ENCODE data around the gene TMCC2.
A peak's percentile ranks its signal among the peaks of the same experiment; 100 is the strongest.

Gene TMCC2

DNA sequence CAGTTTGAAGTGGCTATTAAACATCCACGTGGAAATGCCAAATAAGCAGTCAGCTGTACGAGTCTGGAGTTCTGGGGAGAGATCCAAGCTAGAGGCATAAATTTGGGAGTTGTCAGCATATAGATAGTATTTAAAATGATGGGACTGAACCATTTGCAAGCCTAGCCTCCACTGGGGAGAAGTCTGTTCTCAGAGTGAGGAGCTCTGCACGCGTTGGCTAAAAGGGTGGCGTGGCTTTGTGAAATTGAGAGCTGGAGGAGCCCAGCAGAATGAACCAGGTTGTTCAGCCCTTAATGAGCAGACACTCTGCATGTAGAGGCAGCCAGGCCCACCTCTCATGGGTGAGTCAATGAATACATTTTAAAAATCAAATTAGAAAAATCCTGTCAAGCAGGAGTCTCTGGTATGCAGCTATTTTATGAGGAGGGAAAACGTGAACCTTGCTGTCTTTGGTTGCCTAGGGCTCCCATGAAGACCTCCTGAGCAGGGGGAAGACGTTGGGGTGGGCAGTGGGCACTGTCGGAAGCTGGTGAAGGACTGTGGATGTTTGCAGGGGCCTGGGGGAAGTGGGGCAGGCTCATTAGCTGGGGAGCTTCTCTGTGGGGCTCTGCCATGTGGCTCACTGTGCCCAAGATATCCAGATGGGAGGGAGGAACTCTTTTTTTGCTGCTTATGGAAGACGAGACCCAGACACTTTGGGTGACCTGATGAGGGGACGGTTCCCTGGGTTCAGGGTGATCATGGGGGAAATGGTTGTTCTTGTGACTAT, 18.8 kb downstream of the TMCC2 start:
- no peak for ATAC-seq (ENCODE audit: low read depth)
- no peaks in the 10 kb centered on the region for H3K27me3 ChIP-seq (ENCODE audit: insufficient read depth, poor library complexity, severe bottlenecking)
- DNase-seq (ENCODE audit: low spot score), result no peak
- no peaks in the 10 kb centered on the region for H3K4me1 ChIP-seq (ENCODE audit: insufficient read depth, poor library complexity, severe bottlenecking)
- H3K4me3 ChIP-seq (ENCODE audit: severe bottlenecking), result no peak overlapping the region
- H3K36me3 ChIP-seq (ENCODE audit: low read depth), result no peaks in the 10 kb centered on the region
- TF ChIP-seq, protein P1, sequence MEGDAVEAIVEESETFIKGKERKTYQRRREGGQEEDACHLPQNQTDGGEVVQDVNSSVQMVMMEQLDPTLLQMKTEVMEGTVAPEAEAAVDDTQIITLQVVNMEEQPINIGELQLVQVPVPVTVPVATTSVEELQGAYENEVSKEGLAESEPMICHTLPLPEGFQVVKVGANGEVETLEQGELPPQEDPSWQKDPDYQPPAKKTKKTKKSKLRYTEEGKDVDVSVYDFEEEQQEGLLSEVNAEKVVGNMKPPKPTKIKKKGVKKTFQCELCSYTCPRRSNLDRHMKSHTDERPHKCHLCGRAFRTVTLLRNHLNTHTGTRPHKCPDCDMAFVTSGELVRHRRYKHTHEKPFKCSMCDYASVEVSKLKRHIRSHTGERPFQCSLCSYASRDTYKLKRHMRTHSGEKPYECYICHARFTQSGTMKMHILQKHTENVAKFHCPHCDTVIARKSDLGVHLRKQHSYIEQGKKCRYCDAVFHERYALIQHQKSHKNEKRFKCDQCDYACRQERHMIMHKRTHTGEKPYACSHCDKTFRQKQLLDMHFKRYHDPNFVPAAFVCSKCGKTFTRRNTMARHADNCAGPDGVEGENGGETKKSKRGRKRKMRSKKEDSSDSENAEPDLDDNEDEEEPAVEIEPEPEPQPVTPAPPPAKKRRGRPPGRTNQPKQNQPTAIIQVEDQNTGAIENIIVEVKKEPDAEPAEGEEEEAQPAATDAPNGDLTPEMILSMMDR (IDR thresholded peaks at IDR 0.05; ENCODE audit: poor library complexity, severe bottlenecking), result no peak
- H3K9me3 ChIP-seq (ENCODE audit: severe bottlenecking), result no peaks in the 10 kb centered on the region
- H3K27ac ChIP-seq (ENCODE audit: poor library complexity, severe bottlenecking), result no peak overlapping the region

DNA sequence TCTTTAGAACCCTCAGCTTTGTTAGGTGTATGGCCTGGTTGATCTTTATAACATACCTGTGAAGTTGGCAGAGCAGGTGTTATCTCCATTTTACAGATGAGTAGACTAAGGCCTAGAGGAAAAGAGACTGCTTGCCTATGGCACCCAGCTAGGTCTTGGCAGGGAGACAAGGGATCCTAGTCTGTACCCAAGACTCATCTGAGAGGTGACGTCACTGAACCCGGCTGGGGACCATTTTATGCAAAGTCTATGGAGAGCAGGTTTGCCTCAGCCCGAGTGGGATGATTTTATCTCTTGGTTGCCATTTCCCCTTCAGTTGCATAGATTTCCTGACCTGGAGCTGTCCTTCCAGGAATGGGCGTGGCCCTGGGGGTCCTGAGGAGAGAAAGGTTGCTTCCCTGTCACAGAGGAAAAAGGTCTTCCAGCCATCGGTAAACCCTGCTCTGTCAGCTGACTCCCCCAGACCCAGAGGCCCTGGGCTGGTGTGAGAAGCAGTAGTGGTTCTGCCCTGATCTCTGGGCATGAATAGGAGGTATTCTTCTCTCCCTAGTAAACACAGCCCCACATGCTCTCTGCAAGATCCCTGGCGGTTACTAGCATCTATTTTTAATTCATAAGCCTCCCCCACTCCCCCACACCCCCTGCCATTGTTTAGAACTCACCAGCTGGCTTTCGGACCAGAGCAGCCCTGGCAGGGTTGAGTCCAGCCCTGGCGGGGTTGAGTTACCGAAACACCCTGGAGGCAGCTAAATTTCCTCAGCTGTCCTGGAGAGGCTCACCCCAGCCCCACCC, 19.6 kb downstream of the TMCC2 start:
- DNase-seq (ENCODE audit: low spot score) (no peak), ATAC-seq (ENCODE audit: low read depth) (no peak)
- H3K27ac ChIP-seq (ENCODE audit: poor library complexity, severe bottlenecking), result no peak overlapping the region
- H3K4me3 ChIP-seq (ENCODE audit: severe bottlenecking), result no peak overlapping the region
- TF ChIP-seq, protein P1 (IDR thresholded peaks at IDR 0.05; ENCODE audit: poor library complexity, severe bottlenecking), result no peak
- H3K36me3 ChIP-seq (ENCODE audit: low read depth), result no peaks in the 10 kb centered on the region
- no peaks in the 10 kb centered on the region for H3K27me3 ChIP-seq (ENCODE audit: insufficient read depth, poor library complexity, severe bottlenecking)
- no peaks in the 10 kb centered on the region for H3K4me1 ChIP-seq (ENCODE audit: insufficient read depth, poor library complexity, severe bottlenecking)
- no peaks in the 10 kb centered on the region for H3K9me3 ChIP-seq (ENCODE audit: severe bottlenecking)

GRCh38 chr1:205248793-205249601, 21.3 kb downstream of the TMCC2 start:
- DNase-seq (ENCODE audit: low spot score), result no peak
- Histone ChIP-seq H3K9me3 (ENCODE audit: severe bottlenecking) (no peaks in the 10 kb centered on the region), H3K27ac (ENCODE audit: poor library complexity, severe bottlenecking) (no peak overlapping the region), H3K27me3 (ENCODE audit: insufficient read depth, poor library complexity, severe bottlenecking) (no peaks in the 10 kb centered on the region), H3K36me3 (ENCODE audit: low read depth) (no peaks in the 10 kb centered on the region), H3K4me3 (ENCODE audit: severe bottlenecking) (no peak overlapping the region), H3K4me1 (ENCODE audit: insufficient read depth, poor library complexity, severe bottlenecking) (no peaks in the 10 kb centered on the region)
- TF ChIP-seq, protein P1 (IDR thresholded peaks at IDR 0.05; ENCODE audit: poor library complexity, severe bottlenecking), result no peak
- peak; percentile 38; the same call in 2 of the 3 replicates for ATAC-seq (ENCODE audit: low read depth)

DNA sequence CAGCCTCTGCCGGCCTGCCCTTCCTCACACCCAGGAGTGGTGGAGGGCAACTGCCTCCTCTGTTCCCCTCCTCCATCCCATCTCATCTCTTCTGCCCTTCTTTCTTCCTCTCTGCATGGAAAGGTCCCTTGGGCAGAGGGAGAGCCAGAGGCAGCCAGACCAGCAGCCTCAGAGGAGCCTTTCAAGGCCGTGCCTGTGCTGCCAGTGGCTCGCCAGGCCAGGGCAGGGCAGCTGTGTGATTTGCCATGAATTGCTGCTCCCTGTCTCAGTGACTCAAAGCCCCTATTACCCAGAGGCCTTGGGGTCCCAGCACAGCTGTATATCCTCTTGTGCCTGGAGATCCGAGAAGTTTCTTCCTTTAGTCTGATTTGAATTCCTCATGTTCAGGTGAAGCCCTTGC, 21.9 kb downstream of the TMCC2 start:
- TF ChIP-seq, protein P1 (IDR thresholded peaks at IDR 0.05; ENCODE audit: poor library complexity, severe bottlenecking), result no peak
- Histone ChIP-seq H3K36me3 (ENCODE audit: low read depth) (no peaks in the 10 kb centered on the region), H3K27me3 (ENCODE audit: insufficient read depth, poor library complexity, severe bottlenecking) (no peaks in the 10 kb centered on the region), H3K9me3 (ENCODE audit: severe bottlenecking) (no peaks in the 10 kb centered on the region), H3K4me1 (ENCODE audit: insufficient read depth, poor library complexity, severe bottlenecking) (no peaks in the 10 kb centered on the region), H3K4me3 (ENCODE audit: severe bottlenecking) (no peak overlapping the region), H3K27ac (ENCODE audit: poor library complexity, severe bottlenecking) (no peak overlapping the region)
- ATAC-seq (ENCODE audit: low read depth), result no peak
- no peak for DNase-seq (ENCODE audit: low spot score)

Measured in RWPE2 (cell line).